ENCODE data around the gene RAPSN.

The RAPSN gene

DNA sequence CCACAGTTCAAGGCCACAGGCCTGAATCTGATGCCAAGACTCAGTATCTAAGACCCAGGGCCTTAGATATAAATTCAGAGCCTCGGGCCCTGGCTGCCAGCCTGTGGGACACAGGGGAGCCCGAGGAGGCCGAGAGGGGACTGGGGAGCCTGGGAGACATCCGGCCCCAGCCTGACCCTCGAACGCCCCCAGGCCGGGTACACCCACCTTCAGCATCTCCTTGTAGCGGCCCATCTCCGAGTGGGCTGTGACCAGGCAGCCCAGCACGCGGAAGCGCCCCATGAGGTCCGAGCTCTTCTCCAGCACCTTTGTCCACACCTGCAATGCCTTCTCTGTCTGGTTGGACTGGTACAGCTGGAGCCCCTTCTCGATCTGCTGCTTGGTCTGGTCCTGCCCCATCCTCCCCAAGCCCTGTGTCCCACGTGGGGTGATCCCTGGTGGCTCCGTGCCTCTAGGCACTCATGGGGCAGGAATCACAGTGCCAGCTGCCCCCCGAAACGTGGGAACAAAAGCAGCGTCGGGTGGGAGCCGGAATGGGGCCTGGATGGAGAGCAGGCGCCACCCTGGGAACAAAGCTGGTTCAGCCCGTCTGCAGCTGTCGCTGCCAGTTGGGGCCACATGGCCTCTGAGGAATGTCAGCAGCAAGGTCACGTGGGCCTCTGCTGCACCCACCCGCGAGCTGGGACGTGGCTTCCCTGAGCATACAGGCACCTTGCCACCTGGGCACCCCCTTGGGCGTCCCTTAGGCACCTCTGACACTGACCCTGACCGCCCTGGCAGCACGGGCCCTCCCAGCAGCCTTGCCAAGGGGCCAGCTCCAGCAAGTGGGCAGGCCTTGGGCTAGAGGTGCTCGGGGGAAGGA lies at the start of gene RAPSN:
Gene RAPSN, minus strand, starts transcription at position 571 of the 862 bp plus-strand sequence. Its CDS starts 172 bp downstream, at position 399.
- DNase-seq = no peak

DNA sequence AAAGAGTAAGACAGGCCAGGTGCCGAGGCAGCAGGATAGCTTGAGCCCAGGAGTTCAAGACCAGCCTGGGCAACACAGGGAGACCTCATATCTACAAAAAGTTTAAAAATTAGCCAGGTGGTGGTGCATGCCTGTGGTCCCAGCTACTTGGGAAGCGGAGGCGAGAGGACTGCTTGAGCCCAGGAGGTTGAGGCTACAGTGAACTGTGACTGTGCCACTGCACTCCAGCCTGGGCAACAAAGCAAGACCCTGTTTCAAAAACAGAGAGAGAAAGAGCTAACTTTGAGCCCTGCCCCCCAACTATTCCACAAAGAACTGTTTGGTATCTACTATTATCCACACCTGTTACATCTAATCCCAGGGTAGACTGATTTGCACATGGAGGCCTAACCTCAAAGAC lies 49.2 kb upstream of the RAPSN start:
- no peak for DNase-seq

DNA sequence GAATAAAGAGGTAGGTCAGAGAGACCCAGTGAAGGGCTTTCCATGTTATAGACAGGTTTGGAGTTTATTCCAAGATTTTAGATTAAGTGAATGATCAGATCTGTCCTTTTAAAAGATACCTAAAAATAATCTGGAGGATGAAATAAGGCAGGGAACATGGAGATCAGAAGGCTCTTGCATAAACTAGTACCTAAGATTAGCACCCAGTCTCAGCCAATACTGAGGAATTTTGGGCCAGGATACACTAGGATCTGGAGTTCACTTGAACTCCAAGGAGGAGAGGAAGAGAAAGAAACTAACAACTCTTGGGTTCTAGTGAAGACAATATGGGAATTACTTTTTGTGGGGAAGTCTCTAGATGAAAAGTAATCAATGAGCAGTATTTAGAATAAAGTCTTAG lies 47.9 kb upstream of the RAPSN start:
- no peak for DNase-seq

DNA sequence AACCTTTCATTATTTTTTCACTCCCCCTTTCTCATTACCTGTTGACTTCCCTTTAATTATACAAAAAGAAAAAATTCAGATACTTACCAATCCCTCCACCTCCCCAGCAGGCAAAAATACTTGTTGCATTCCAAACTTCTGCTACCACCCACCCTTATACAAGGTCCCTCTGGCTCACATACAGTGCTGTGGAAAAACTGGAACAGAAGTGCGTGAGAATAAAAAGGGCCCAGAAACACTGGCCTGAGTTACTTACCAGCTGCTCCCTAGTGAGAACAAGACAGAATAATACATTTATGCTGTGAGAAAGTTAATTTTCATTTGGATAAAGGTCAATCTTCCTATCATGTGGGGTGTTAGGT lies 46.9 kb upstream of the RAPSN start:
- no peak for DNase-seq

DNA sequence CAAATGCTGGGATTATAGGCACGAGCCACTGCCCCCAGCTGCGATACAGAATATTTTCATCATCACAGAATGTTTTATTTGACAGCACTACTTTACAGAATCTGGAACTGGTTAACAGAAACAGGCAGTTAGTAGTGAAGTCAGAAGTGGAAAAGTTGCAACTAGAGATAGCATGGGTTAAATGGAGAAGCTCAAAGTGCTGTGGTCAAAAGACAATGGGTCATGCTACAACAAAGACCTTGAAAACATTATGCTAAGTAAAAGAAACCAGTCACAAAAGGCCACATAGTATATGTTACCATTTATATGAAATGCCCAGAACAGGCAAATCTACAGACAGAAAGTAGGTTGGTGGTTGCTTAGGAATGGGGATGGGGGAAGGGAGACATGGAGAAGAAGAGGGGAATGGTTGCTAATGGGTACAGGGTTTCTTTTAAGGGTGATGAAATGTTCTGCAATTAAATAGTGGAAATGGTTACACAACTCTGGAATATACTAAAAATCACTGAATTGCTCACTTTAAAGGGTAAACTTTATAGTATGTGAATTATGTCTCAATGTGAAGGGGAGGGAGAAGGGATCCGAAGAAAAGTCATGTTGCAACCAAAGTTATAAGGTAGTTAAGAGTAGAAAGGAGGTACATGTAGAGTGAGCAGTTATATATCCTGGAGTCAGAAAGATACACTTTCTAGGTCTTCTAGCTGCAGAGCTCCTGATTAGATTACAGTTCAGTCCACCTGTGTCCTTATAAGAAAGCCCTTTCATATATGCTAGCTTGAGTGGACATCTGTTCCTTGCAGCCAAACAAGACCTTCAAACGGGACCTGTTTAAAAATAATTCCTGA lies 46.3 kb upstream of the RAPSN start:
- no peak for DNase-seq

DNA sequence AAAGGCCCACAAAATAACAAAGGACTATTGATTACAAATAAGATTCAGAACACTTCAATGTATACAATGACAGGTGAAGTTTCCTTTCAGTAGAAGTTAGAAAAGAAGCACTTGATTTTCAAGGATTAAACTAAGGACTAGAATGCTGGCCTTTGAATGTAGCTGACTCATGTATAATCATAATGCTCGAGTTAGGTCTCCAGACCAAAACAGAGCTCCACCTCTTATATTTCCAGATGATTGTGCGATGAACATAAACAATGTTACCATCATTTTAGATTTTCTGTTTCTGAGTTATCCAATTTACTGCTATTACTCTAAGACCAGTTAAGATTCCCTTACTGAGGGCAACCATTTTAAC lies 40.4 kb upstream of the RAPSN start:
- no peak for DNase-seq

DNA sequence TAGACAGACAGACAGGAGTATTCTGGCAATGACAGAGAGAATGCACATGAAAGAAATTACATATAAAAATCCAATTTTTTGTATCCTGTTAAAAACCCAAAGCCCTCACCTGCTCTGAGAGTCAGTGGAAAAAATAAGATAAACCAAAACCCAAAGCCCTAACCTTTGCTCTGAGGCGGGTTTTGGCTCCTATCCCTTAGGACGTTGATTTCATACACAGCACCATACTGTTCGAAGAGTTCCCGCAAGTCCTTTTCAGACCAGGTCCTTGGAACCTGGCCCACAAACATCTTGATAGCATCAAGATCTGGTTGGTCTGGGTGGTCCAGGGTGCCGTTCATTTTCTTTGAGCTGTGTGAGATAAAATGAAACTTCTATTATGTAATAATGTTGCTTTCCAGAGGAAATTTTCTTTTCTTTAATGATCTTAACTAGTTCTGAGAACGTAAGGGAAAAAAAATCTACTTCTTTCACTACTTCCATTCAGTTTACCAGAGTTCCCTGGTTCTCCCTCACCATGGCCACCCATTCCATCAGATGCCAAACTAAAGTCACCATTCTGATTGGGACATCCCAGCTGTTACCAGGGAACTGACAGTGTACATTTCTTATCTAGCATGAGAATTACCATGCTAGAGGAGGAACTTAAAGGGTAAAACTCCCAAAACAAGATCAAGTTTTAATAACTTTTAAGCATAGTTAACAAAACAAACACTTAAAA lies 39.9 kb upstream of the RAPSN start:
- DNase-seq = no peak

DNA sequence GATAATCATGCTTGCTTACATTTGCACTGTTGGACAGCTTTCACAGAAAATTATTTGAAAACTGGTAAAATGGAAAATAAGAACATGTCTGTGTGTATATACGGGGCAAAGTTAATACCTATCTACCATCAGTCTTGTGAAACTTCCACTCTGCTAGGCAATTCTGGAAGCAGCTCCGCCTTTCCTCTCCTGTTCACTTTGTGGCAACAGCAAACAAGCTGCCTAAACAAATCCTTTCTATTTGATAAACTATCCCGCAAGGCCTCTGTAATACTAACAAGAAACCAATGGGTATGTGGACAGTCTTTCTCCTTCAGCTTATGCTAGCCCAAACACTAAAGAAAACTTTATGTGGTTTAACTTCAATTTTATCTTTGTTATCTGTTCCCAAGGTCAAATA lies 39.2 kb upstream of the RAPSN start:
- no peak for DNase-seq

DNA sequence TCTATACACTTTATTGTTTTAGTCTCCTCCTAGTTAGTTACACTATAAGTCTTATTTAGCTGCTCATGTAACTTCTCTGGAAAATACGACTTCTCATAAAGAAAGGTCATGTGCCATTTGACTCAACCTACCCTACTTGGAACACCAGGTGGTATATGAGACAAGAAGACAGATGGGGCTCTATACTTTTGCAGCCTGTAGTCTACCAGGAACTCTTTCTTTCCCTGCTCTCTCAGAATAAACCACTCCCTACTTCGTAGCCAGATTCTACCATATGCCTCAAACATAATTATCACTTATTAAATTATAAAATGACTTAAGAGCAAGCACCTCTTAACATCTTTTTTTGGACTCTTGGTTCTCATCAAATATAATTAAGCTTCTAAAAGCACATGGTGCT lies 38.5 kb upstream of the RAPSN start:
- no peak for DNase-seq

DNA sequence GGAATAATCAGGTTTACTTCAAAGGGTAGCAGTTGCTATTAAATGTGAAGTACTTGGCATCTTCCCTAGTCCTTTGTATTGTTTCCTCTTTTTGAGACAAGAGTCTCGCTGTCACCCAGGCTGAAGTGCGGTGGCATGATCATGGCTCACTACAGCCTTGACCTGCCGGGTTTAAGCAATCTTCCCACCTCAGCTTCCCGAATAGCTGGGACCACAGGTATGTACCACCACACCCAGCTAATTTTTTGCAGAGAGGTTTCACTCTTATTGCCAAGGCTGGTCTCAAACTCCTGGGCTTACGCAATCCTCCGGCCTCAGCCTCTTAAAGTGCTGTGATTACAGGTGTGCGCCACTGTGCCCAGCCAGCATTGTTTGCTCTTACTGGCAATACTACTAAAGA lies 36.2 kb upstream of the RAPSN start:
- no peak for DNase-seq

DNA sequence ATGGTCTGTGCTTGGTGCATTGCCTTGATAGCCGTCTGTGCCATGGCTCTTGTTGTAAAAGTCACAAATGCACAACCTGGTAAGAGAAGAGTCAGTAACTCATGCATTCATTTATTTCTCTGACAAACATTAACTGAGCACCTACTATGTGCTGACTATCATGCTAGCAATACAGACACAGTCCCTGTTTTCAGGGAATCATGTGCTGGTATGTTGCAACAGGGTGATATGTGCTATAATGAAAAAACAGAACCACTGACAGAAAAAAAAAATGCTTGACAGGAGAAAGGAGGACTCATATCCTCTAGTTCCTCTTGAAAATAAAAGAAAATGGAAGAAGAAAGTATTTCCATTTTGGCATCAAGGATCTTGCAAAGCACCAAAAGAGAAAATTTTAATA lies 34.5 kb upstream of the RAPSN start:
- no peak for DNase-seq

DNA sequence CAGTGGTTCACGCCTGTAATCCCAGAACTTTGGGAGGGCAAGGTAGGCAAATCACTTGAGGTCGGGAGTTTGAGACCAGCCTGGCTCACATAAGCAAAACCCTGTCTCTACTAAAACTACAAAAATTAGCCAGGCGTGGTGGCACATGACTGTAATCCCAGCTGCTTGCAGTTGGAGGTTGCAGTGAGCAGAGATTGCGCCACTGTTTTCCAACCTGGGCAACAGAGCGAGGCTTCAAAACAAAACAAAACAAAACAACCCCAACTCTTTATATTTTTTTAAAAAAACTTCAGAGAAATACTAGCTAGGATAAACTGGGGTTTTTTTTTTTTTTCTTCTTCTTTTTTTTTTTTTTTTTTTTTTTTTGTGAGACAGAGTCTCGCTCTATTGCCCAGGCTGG lies 31.8 kb upstream of the RAPSN start:
- no peak for DNase-seq

DNA sequence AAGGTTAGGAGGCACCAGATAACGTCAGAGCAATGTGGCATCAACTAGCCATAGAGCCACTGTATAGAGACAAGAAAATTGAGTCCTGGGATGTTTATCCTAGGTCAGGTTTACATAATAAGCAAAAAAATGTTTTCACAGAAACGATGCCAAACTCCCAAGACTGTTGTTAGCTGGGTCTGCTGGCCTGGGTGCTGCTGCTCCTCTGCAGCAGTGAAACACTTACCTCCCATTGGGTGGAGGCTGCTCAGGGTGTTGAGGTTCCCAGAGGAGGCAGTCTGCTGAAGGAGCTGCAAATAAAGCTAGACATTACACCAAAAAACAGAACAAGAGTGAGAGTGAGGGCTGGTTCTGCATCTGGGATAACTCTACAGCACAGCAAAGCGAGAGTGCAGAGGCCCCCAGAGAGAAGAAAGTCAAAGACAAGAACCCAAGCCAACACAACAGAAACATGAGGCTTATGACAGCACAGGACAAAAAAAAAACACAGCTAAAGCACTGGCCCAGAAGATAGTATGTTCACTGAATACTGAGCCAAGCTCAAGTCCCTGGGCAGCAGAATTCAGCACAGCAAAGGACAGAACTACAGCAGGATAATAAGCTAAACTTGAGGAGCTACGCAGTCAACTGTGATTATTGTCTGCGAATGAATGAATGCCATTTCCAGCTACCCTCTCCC lies 29.9 kb upstream of the RAPSN start:
- DNase-seq = no peak

DNA sequence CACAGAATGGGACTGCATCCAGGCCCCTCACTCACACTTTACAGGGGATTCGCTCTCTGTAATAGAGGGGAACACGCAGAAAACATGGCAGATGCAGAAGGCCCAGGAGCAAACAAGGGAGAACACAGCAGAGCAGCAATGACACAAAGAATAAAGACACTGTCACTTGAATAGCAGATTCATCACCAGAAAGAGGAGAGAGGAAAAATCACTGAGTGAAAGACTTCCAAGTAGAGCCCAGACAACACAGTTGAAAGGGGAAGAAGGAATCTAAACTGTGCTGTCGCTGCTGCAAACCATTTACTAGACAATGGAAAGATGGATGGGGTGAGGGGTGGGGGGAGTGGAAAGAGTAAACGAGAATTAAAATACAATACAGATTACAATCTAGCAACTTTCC lies 28.8 kb upstream of the RAPSN start:
- no peak for DNase-seq

DNA sequence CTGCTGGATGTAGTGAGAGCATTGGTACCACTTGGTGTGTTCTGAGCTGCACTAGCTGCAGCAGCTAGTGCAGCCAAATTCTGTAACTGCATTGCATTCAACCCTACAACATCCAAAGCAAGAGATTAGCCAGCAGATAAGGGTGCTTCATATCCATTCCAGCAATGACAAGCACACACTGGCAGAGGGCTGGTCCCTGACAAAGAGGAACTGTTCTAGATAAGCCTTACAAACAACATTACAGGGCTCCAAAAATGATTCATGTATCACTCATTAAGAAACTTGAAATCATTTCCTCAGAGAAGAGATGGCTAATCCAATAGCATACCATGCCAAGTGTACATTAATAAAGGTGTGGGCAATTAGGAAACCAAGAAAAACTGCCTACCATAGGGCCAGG lies 28.4 kb upstream of the RAPSN start:
- DNase-seq = no peak

DNA sequence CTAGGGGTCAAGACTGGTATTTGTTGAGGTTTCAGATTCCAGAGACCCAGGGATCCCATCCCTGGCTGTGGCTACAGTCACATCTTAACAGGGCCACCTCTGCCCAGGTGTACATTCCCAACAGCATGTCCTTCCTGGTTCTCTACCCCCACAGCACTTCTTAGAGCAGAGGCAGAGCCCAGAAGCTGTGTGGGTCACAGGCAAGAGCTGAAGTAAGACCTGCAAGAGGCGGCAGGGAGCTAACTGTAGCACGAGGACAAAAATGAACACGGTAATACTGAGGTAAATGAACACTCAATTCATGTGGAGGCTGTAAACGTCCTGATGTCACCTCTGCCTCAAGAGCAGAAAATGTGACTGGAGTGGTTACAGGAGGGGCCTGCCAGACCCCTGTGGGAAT lies 21.7 kb upstream of the RAPSN start:
- DNase-seq = no peak

DNA sequence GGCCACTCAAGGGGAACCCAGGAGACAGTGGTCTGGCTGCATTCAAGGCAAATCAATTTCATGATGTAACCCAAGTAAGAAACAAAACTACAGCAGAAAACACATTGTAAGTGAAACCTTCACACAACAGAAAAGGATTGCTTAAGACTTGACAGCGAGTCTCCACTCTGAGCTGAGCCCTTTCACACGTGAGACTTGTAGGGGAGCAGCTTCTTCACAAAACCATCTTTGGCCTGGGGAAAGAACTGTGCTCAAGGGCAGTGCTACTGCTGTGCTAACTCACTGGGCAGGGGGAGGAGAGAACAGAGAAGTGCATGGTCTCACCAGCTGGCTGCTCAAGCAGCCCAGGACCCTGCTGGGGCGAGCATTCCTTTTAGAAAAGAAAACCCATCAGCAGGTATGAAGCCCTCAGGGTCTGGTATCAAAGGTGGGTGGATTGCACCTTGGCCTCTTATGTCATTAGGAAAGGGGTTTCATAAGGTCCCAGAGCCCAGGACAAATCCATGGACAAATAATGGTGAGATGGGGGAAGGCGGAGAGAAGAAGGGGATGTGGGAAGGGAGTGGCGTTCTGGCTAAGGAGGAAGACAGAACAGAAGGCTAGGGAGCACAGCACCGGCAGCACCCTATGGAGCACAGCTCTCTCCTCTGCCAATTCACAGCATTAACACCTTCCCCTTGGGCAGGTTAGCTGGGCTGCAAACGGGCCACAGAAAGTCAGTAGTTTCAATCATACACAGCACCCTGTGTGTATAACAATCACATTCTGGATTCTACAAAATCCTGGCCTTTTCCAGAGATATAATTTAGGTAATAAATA lies 20.6 kb upstream of the RAPSN start:
- DNase-seq = no peak

DNA sequence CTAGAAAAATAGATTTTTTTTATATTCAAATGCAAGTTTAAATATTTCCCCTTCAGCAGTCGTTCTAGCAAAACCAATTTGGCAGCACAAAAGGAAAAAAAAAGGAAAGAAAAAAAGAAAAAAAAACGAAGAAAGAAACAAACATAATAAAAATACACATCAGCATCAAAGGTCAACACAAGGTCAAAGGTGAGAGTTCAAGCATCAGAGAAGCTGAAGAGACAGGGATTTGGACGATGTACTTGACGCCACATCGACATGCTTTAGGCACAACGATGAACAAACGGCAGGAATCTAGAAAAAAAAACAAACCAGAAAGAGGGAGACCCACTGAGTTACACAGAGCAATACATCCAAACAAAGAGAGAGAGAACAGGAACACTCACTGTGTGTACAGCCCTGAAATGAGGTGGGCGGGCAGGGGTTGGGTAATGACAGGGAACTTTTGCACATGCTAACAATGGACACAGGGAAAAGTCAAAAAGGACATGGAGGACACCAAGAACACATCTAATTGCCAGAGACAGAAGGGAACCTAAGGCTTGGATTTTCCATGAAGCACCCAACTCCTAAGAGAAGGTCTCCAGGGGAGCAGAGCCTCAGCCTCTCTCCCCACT lies 19.8 kb upstream of the RAPSN start:
- no peak for DNase-seq

DNA sequence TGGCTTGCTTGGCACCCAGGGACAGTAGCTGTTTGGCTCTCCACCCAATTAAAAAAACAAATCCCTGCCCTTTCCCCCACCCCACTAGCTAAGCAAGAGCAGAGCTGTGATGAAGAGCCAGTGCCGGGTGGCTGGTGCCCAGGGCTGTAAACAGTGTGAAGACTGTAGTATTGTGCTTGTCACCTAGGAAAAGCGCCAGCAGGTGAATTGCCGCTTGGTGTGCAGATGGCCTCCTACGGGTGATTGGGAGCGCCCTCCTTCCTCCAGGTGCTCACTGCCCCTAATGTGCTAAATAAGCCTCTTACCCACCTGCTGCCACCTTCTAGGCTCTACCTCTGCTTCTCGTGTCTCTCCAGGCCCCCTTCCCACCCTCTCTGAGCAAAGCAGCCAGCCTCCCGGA lies 18.4 kb upstream of the RAPSN start:
- DNase-seq = no peak

DNA sequence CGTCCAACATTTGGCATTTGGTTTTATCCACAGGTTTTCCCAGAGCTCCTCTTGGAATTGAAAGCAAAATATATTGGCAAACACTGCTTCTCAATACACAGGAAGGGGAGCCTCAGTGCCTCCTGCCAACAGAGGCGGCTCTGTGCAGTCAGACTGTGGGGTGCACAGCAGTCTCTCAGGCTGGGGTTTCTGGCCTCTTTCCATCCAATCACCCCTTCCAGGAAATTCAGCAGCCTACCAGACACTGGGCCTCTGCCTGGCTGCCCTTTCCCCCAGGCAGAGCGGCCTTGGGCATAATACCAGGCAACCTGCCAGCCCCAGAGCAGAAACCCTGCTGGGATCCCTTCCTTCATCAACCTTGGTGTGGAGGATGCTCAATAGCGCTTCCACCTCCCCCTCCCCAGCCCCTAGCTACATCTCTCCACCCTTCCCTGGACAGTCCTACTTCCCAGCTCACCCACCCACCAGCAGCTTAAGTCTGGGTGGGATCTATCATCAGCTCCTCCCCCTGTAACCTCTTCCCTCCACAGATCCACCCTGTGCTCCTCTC lies 17.8 kb upstream of the RAPSN start:
- DNase-seq = no peak

DNA sequence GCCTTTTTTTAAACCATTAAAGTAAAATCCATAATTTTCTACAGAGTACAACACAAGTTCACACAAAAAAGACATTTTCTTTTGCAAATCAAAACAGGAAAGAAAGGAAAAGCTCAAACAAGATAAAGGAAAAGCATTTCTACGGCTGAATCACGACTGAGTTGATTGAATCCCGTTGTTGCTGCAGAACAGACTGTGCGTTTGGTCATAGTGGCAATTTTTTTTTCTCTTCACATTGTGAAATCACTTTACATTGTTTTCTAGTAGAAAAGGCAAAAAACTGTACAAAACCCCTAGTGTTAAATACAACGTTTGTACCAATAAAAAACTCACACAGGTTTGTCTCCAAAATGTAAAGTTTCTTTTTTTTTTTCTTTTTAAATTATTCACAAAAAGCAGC lies 17.3 kb upstream of the RAPSN start:
- no peak for DNase-seq

Measured in CD4-positive, alpha-beta T cell treated with Interleukin-15 for 1 hour (primary cell).